ENCODE measurements around the gene PPFIA3.
"Not testable (repeated sequence)": the region's sequence is repeated elsewhere in the genome, so short reads cannot be mapped to it uniquely, and the experiment has no call there.

PPFIA3 gene

GRCh38 chr19:49126575-49126974 lies 7.2 kb downstream of the PPFIA3 start:
- peaks cover 5 to 21% of the 10 kb centered on the region in 2 experiments for H3K27me3 ChIP-seq (ENCODE audit: control insufficient read depth in 1 of 2, insufficient read depth in 1 of 2, low read length in 2 of 2)
- WGBS = 83% methylated on average over 1 of the region's 4 CpGs
- H2AK5ac ChIP-seq (ENCODE audit: low read length, severe bottlenecking) = no peak overlapping the region
- no peaks in the 10 kb centered on the region for H3K9me3 ChIP-seq (ENCODE audit: control insufficient read depth, low read length)
- H3K14ac ChIP-seq (ENCODE audit: low read length in 2 of 2) = no peak overlapping the region
- H2BK12ac ChIP-seq (ENCODE audit: low read length in 2 of 2) = no peak overlapping the region
- no peak overlapping the region for H2BK15ac ChIP-seq (ENCODE audit: low read depth, poor library complexity, severe bottlenecking)
- no peak overlapping the region for H2BK5ac ChIP-seq (ENCODE audit: low read depth, low read length, poor library complexity, severe bottlenecking)
- no peak overlapping the region for H3K18ac ChIP-seq (ENCODE audit: low read depth in 1 of 2, low read length in 2 of 2)
- H2AFZ ChIP-seq (ENCODE audit: low read depth, low read length) = no peak overlapping the region
- no peak overlapping the region for H4K8ac ChIP-seq (ENCODE audit: low read length)
- no peak overlapping the region for H3K27ac ChIP-seq (ENCODE audit: low read length, poor library complexity, severe bottlenecking)
- no peak overlapping the region for H3K4me3 ChIP-seq (ENCODE audit: insufficient read depth in 1 of 2, low read depth in 1 of 2, low read length in 2 of 2)
- peaks cover 8% of the 10 kb centered on the region for H3K4me1 ChIP-seq (ENCODE audit: control insufficient read depth, insufficient read depth, low read depth, low read length)
- H3K9ac ChIP-seq (ENCODE audit: low read length) = no peak overlapping the region
- H2BK120ac ChIP-seq (ENCODE audit: low read depth, low read length) = no peak overlapping the region
- H3K23ac ChIP-seq (ENCODE audit: low read length in 2 of 2) = no peak overlapping the region
- peaks cover 0 to 5% of the 10 kb centered on the region in 2 experiments for H3K36me3 ChIP-seq (ENCODE audit: control insufficient read depth in 1 of 2, insufficient read depth in 2 of 2, low read depth in 1 of 2, low read length in 2 of 2)
- no peak overlapping the region for H3K4me2 ChIP-seq (ENCODE audit: low read length, poor library complexity, severe bottlenecking)
- H3K79me1 ChIP-seq (replicated peaks; ENCODE audit: low read length, poor library complexity, severe bottlenecking) = peaks cover 2% of the 10 kb centered on the region
- DNase-seq = no peak
- H4K91ac ChIP-seq (ENCODE audit: low read length) = no peak overlapping the region
- no peak overlapping the region for H3K4ac ChIP-seq (ENCODE audit: low read depth in 1 of 2, low read length in 2 of 2)

- not testable (repeated sequence) for H3K9ac ChIP-seq (ENCODE audit: low read length); H2BK5ac ChIP-seq (ENCODE audit: low read depth, low read length, poor library complexity, severe bottlenecking); H3K4ac ChIP-seq (ENCODE audit: low read depth in 1 of 2, low read length in 2 of 2); H3K4me2 ChIP-seq (ENCODE audit: low read length, poor library complexity, severe bottlenecking); H2BK120ac ChIP-seq (ENCODE audit: low read depth, low read length); H3K36me3 ChIP-seq (ENCODE audit: control insufficient read depth in 1 of 2, insufficient read depth in 2 of 2, low read depth in 1 of 2, low read length in 2 of 2); H2BK12ac ChIP-seq (ENCODE audit: low read length in 2 of 2); H3K14ac ChIP-seq (ENCODE audit: low read length in 2 of 2); H3K79me1 ChIP-seq (replicated peaks; ENCODE audit: low read length, poor library complexity, severe bottlenecking); H3K18ac ChIP-seq (ENCODE audit: low read depth in 1 of 2, low read length in 2 of 2); H2AFZ ChIP-seq (ENCODE audit: low read depth, low read length); H4K8ac ChIP-seq (ENCODE audit: low read length); DNase-seq; H4K91ac ChIP-seq (ENCODE audit: low read length); H3K4me3 ChIP-seq (ENCODE audit: insufficient read depth in 1 of 2, low read depth in 1 of 2, low read length in 2 of 2); H3K27ac ChIP-seq (ENCODE audit: low read length, poor library complexity, severe bottlenecking); H3K23ac ChIP-seq (ENCODE audit: low read length in 2 of 2); H3K9me3 ChIP-seq (ENCODE audit: control insufficient read depth, low read length); H3K4me1 ChIP-seq (ENCODE audit: control insufficient read depth, insufficient read depth, low read depth, low read length)
- Histone ChIP-seq H2AK5ac (ENCODE audit: low read length, severe bottlenecking) (peak overlapping the region; percentile 87), H2BK15ac (ENCODE audit: low read depth, poor library complexity, severe bottlenecking) (peak overlapping the region; percentile 44), H3K27me3 (ENCODE audit: control insufficient read depth in 1 of 2, insufficient read depth in 1 of 2, low read length in 2 of 2) (peaks cover 5 to 20% of the 10 kb centered on the region in 2 experiments)
- WGBS = 100% methylated on average over 10 of the region's 12 CpGs
Observed at GRCh38 chr19:49127225-49127624, 7.9 kb downstream of the PPFIA3 start.

- Histone ChIP-seq H2BK120ac (ENCODE audit: low read depth, low read length) (no peak overlapping the region), H2AFZ (ENCODE audit: low read depth, low read length) (peak overlapping the region; percentile 97), H3K4me1 (ENCODE audit: control insufficient read depth, insufficient read depth, low read depth, low read length) (peaks cover 8% of the 10 kb centered on the region), H2BK5ac (ENCODE audit: low read depth, low read length, poor library complexity, severe bottlenecking) (no peak overlapping the region), H3K36me3 (ENCODE audit: control insufficient read depth in 1 of 2, insufficient read depth in 2 of 2, low read depth in 1 of 2, low read length in 2 of 2) (peaks cover 0 to 5% of the 10 kb centered on the region in 2 experiments), H3K9me3 (ENCODE audit: control insufficient read depth, low read length) (no peaks in the 10 kb centered on the region), H3K14ac (ENCODE audit: low read length in 2 of 2) (peak overlapping the region in 1 of 2 experiments; percentile 78), H2BK15ac (ENCODE audit: low read depth, poor library complexity, severe bottlenecking) (peak overlapping the region; percentile 44), H3K27ac (ENCODE audit: low read length, poor library complexity, severe bottlenecking) (no peak overlapping the region), H4K8ac (ENCODE audit: low read length) (peak overlapping the region; percentile 66), H3K23ac (ENCODE audit: low read length in 2 of 2) (no peak overlapping the region), H3K27me3 (ENCODE audit: control insufficient read depth in 1 of 2, insufficient read depth in 1 of 2, low read length in 2 of 2) (peaks cover 5 to 24% of the 10 kb centered on the region in 2 experiments), H3K9ac (ENCODE audit: low read length) (no peak overlapping the region), H3K4me2 (ENCODE audit: low read length, poor library complexity, severe bottlenecking) (peak overlapping the region; percentile 87), H3K18ac (ENCODE audit: low read depth in 1 of 2, low read length in 2 of 2) (peak overlapping the region; percentile 81 to 85), H3K4ac (ENCODE audit: low read depth in 1 of 2, low read length in 2 of 2) (peak overlapping the region; percentile 77 to 89), H3K4me3 (ENCODE audit: insufficient read depth in 1 of 2, low read depth in 1 of 2, low read length in 2 of 2) (peak overlapping the region; percentile 51 to 54), H4K91ac (ENCODE audit: low read length) (peak overlapping the region; percentile 90), H2AK5ac (ENCODE audit: low read length, severe bottlenecking) (peak overlapping the region; percentile 87), H2BK12ac (ENCODE audit: low read length in 2 of 2) (peak overlapping the region in 1 of 2 experiments; percentile 61), H3K79me1 (replicated peaks; ENCODE audit: low read length, poor library complexity, severe bottlenecking) (peaks cover 2% of the 10 kb centered on the region)
- peak; percentile 98 for DNase-seq
- 5% methylated on average over 60 of the region's 63 CpGs for WGBS
Observed at GRCh38 chr19:49127674-49128544, 8.6 kb downstream of the PPFIA3 start.

GRCh38 chr19:49128545-49129237 lies 9.3 kb downstream of the PPFIA3 start:
- H2BK12ac ChIP-seq (ENCODE audit: low read length in 2 of 2) = no peak overlapping the region
- H4K91ac ChIP-seq (ENCODE audit: low read length) = no peak overlapping the region
- H3K36me3 ChIP-seq (ENCODE audit: control insufficient read depth in 1 of 2, insufficient read depth in 2 of 2, low read depth in 1 of 2, low read length in 2 of 2) = peaks cover 0 to 5% of the 10 kb centered on the region in 2 experiments
- H3K4me2 ChIP-seq (ENCODE audit: low read length, poor library complexity, severe bottlenecking) = no peak overlapping the region
- no peak overlapping the region for H2AFZ ChIP-seq (ENCODE audit: low read depth, low read length)
- no peak overlapping the region for H3K23ac ChIP-seq (ENCODE audit: low read length in 2 of 2)
- 81% methylated on average over 15 of the region's 15 CpGs for WGBS
- H3K27me3 ChIP-seq (ENCODE audit: control insufficient read depth in 1 of 2, insufficient read depth in 1 of 2, low read length in 2 of 2) = peaks cover 5 to 29% of the 10 kb centered on the region in 2 experiments
- H3K9me3 ChIP-seq (ENCODE audit: control insufficient read depth, low read length) = no peaks in the 10 kb centered on the region
- peaks cover 11% of the 10 kb centered on the region for H3K4me1 ChIP-seq (ENCODE audit: control insufficient read depth, insufficient read depth, low read depth, low read length)
- H3K4ac ChIP-seq (ENCODE audit: low read depth in 1 of 2, low read length in 2 of 2) = peak overlapping the region in 1 of 2 experiments; percentile 56
- H2AK5ac ChIP-seq (ENCODE audit: low read length, severe bottlenecking) = no peak overlapping the region
- H3K27ac ChIP-seq (ENCODE audit: low read length, poor library complexity, severe bottlenecking) = no peak overlapping the region
- H4K8ac ChIP-seq (ENCODE audit: low read length) = peak overlapping the region; percentile 6
- no peak overlapping the region for H2BK15ac ChIP-seq (ENCODE audit: low read depth, poor library complexity, severe bottlenecking)
- H3K4me3 ChIP-seq (ENCODE audit: insufficient read depth in 1 of 2, low read depth in 1 of 2, low read length in 2 of 2) = no peak overlapping the region
- H3K79me1 ChIP-seq (replicated peaks; ENCODE audit: low read length, poor library complexity, severe bottlenecking) = peaks cover 2% of the 10 kb centered on the region
- no peak overlapping the region for H3K14ac ChIP-seq (ENCODE audit: low read length in 2 of 2)
- no peak overlapping the region for H3K9ac ChIP-seq (ENCODE audit: low read length)
- H2BK5ac ChIP-seq (ENCODE audit: low read depth, low read length, poor library complexity, severe bottlenecking) = no peak overlapping the region
- H3K18ac ChIP-seq (ENCODE audit: low read depth in 1 of 2, low read length in 2 of 2) = no peak overlapping the region
- no peak overlapping the region for H2BK120ac ChIP-seq (ENCODE audit: low read depth, low read length)
- DNase-seq = no peak
